ENCODE measurements around the gene DUSP14.

Gene DUSP14

GRCh38 chr17:37562016-37562745 lies 72.5 kb downstream of the DUSP14 start:
- no peak for DNase-seq (ENCODE audit: low spot score)

All from pons (tissue), 1 donor.